Tibial nerve (tissue), 3 donors: ENCODE measurements around the gene METTL22.

Source experiments
- POLR2A ChIP-seq, 2 donors: fragments of 450-650 bp; IDR thresholded peaks; one replicate each; pipeline ENCODE4 v1.6.1; 2017; ENCODE audit warnings: antibody characterized with exemption in 2 of 2, mild to moderate bottlenecking in 2 of 2, moderate library complexity in 2 of 2
- TF ChIP-seq, protein P1 (sequence below), 5 experiments: fragments of 200-600 bp in 3 of 5; fragments of 450-650 bp in 2 of 5; sonication (generic) in 3 of 5; IDR thresholded peaks; one replicate each; pipeline ENCODE4 v1.5.1; 2016 to 2019; ENCODE audit warnings: antibody characterized with exemption in 5 of 5, mild to moderate bottlenecking in 3 of 5, moderate library complexity in 2 of 5

DNA sequence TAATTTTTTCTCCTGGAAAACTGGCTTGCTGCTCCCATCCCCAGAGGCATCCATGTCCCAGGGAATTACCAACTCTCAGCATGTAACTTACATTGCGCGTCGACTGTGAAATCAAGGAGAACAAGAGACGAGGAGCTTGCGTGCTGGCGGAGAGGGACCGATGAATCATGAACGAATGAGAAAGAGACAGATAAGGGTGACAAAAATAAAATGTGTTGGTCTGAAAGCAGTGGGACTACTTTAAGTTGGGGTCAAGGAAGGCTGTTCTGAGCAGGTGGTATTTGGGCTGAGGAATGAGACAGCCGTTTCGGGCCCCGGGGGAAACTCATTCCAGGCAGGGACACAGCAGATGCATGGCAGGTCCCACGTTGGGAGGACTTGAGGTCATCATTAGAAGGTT is 75.4 kb downstream of the METTL22 start:
- TF ChIP-seq, protein P1, sequence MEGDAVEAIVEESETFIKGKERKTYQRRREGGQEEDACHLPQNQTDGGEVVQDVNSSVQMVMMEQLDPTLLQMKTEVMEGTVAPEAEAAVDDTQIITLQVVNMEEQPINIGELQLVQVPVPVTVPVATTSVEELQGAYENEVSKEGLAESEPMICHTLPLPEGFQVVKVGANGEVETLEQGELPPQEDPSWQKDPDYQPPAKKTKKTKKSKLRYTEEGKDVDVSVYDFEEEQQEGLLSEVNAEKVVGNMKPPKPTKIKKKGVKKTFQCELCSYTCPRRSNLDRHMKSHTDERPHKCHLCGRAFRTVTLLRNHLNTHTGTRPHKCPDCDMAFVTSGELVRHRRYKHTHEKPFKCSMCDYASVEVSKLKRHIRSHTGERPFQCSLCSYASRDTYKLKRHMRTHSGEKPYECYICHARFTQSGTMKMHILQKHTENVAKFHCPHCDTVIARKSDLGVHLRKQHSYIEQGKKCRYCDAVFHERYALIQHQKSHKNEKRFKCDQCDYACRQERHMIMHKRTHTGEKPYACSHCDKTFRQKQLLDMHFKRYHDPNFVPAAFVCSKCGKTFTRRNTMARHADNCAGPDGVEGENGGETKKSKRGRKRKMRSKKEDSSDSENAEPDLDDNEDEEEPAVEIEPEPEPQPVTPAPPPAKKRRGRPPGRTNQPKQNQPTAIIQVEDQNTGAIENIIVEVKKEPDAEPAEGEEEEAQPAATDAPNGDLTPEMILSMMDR (IDR thresholded peaks at IDR 0.05) = no peak
- no peak for TF ChIP-seq POLR2A (IDR thresholded peaks at IDR 0.05)
